GM20431 (cell line): ENCODE results near the gene DNAH5.

ENCODE experiments used
- in situ Hi-C: fragments of 300-500 bp; cut with MseI, MboI; formaldehyde crosslinking; loops from one replicate; pipeline ENCODE4 v1.15.0; 2020; ENCODE audit warnings: low sequenced_read_pairs; ENCODE audit not compliant: unreplicated experiment

DNAH5 gene

DNA sequence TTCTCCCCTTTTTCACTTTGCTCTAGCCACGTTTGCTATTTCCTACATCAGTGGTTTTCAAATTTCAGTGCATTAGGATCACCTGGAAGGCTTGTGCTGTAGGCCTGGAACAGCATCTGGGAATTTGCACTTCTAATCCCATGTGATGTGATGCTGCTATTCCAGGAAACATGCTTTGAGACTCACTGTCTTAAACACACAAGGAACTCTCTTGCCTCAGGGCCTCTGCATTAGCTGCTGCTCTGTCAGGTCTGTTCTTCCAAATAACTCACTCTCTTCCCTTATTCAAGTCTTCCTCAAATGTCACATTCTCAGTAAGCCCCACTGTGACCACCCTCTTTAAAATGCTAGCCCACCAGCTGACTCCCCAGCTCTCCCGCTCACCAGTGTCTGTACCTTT, 204.0 kb downstream of the DNAH5 start:
- in situ Hi-C loops, result no loop called here

GRCh38 chr5:13739479-13739878, 205.0 kb downstream of the DNAH5 start:
- in situ Hi-C loops, result no loop called here

DNA sequence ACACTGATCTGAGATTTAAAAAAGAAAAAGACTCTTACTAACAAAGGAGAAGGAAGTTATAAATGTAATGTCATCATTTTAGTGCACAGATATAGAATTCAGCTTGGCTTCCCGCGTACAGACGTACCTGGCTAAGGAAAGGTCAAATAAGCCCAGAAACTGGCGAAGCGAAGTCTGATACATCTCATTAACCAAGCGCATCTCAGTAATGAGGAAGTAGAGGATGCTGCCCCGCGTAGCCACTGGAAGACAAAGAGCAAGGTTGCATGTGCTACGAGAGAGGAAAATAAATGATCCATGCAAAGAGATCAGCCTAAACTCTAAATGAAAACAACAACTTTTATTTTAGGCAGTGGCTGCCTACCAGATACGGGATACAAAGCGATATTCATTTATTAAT, 208.8 kb downstream of the DNAH5 start:
- in situ Hi-C loops, result no loop called here

GRCh38 chr5:13731121-13731628, 213.3 kb downstream of the DNAH5 start:
- in situ Hi-C loops, result no loop called here

DNA sequence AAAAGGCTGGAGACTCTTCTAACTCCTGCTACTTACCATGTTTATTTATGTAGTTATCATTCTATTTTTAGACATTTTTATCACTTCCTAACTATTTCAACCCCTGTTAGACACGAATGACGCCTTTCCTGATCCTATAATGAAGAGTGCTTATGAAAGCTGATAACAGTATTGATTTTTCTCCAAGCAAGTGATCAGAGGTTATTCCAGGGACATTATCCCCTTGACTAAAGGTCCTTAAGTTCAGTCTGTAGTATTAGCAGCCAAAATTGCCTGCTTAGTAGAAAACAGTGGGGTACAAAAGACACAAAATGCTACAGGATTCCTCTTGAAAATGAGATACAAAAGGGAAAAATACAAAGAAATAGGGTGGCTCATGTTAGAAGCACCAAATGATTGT, 235.6 kb downstream of the DNAH5 start:
- in situ Hi-C loops, result no loop called here

- in situ Hi-C loops, result no loop called here
These were observed 236.1 kb downstream of the DNAH5 start for GRCh38 chr5:13708432-13708831.

- in situ Hi-C loops, result no loop called here
These were observed 240.1 kb downstream of the DNAH5 start for GRCh38 chr5:13704396-13704795.

GRCh38 chr5:13700626-13701025, 243.9 kb downstream of the DNAH5 start:
- in situ Hi-C loops, result no loop called here

- in situ Hi-C loops, result no loop called here
These were observed 245.6 kb downstream of the DNAH5 start for GRCh38 chr5:13698885-13699284.

DNA sequence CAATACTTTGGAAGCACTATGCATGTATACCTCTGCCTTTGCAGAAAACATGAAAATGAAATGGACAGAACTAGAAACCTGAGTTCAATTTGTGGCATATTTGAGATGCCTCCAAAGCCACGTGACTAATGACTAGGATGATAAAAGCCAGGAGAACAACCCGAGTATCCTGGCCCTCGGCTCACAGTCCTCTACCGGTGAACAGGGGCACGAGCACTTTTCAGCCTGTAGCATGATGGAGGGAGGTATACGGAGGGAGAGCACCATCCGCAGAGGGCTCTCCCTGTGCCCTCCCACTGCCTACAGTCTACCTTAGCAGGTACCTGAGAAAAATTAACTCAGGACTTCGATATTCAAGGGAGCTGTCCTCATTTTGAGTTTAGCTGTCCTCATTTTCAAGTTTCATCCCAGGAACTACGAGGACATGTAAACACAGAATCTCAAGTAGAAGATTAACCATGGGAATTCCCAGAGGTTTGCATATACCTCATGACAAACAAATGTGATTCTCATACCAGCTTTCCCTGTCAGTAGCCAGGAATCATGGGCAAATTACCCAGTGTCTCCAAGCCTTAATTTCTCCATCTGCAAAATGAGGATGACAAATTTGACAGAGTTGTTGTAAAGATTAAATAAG, 249.3 kb downstream of the DNAH5 start:
- in situ Hi-C loops, result no loop called here

- in situ Hi-C loops, result no loop called here
These were observed 252.3 kb downstream of the DNAH5 start for GRCh38 chr5:13692172-13692571.

GRCh38 chr5:13676531-13676930, 268.0 kb downstream of the DNAH5 start:
- in situ Hi-C loops, result no loop called here

GRCh38 chr5:13674391-13674790, 270.1 kb downstream of the DNAH5 start:
- in situ Hi-C loops, result no loop called here

GRCh38 chr5:13673511-13673910, 271.0 kb downstream of the DNAH5 start:
- in situ Hi-C loops, result no loop called here

GRCh38 chr5:13664377-13664776, 280.1 kb downstream of the DNAH5 start:
- in situ Hi-C loops, result no loop called here

- in situ Hi-C loops, result no loop called here
These were observed 281.9 kb downstream of the DNAH5 start for GRCh38 chr5:13662626-13663025.

GRCh38 chr5:13661272-13661671, 283.2 kb downstream of the DNAH5 start:
- in situ Hi-C loops, result no loop called here

GRCh38 chr5:13660072-13660471, 284.4 kb downstream of the DNAH5 start:
- in situ Hi-C loops, result no loop called here

GRCh38 chr5:13659391-13659790, 285.1 kb downstream of the DNAH5 start:
- in situ Hi-C loops, result no loop called here

DNA sequence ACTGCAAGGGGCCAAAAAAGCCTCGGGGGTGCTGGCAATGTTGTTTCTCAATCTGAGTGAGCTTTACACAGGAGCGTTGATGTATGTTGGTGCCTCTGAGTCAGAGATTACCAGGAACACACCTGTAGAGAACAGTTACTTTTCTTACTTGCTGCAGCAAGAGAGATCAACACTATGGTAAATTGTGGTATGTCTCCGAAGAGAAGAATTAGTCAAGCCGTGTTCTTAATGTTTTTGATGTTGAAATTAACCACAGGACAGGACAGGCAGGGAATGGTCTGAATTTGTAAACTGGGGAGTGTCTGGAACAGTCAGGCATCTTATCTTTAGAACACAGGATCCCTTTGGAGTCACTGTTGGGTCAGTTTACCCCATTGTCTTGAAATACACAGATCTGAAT, 285.7 kb downstream of the DNAH5 start:
- in situ Hi-C loops, result no loop called here

GRCh38 chr5:13658152-13658551, 286.3 kb downstream of the DNAH5 start:
- in situ Hi-C loops, result no loop called here

DNA sequence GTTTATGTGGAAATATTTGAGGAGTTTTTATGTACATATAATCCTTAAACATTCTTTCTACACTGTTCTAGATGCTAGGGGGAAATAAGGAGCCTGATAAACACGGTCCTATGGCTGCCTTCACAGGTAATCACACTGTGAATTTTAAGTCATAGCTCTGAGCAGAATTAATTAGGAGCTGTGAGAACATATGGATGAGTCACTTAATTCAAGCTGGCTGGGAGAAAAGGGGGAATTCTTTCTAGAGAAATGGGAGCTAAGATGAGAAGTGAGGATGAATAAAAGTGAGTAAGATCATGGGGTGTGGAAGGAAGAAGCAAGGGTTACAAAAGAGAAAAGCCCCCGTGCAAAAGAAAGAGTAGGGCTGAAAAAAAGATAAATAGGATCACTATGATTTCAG, 290.8 kb downstream of the DNAH5 start:
- in situ Hi-C loops, result no loop called here
